GM12892 (cell line): ENCODE measurements around the gene STARD5.
"Not testable (repeated sequence)": the region's sequence is repeated elsewhere in the genome, so short reads cannot be mapped to it uniquely, and the experiment has no call there.

Experiments used
- DNase-seq: peaks from one replicate; pipeline ENCODE4 v3.0.0; 2011; ENCODE audit not compliant: insufficient read length
- FAIRE-seq: peaks from 2 replicates; lab custom pipeline; 2011; peaks lifted over from hg19 to GRCh38; lab: Jason Lieb, UNC
- POLR2A ChIP-seq: IDR thresholded peaks from 2 replicates; pipeline ENCODE4 v1.6.1; 2011; ENCODE audit warnings: low read depth, low read length, control low read depth
- POLR2AphosphoS5 ChIP-seq: IDR thresholded peaks from 2 replicates; pipeline ENCODE4 v1.6.1; 2011; ENCODE audit warnings: low read depth, low read length, control low read depth
- TAF1 ChIP-seq: IDR thresholded peaks from 2 replicates; pipeline ENCODE4 v1.6.1; 2011; ENCODE audit warnings: low read depth, mild to moderate bottlenecking, control low read depth, low read length, borderline replicate concordance

The STARD5 gene

GRCh38 chr15:81335631-81336030 lies 11.7 kb upstream of the STARD5 start:
- DNase-seq (no peak), FAIRE-seq (no peak)
- TF ChIP-seq POLR2AphosphoS5 (no peak), TAF1 (no peak), POLR2A (no peak)

GRCh38 chr15:81334768-81335435 lies 11.0 kb upstream of the STARD5 start:
- no peak for DNase-seq
- no peak for FAIRE-seq
- TF ChIP-seq TAF1 = no peak
- no peak for TF ChIP-seq POLR2A
- no peak for TF ChIP-seq POLR2AphosphoS5

GRCh38 chr15:81333363-81333762 lies 9.4 kb upstream of the STARD5 start:
- FAIRE-seq (no peak), DNase-seq (no peak)
- no peak for TF ChIP-seq POLR2AphosphoS5
- TF ChIP-seq POLR2A = no peak
- TF ChIP-seq TAF1 = no peak

- TF ChIP-seq TAF1 (no peak), POLR2A (no peak), POLR2AphosphoS5 (no peak)
- FAIRE-seq (no peak), DNase-seq (no peak)
Measured at GRCh38 chr15:81332326-81332725, 8.4 kb upstream of the STARD5 start.

GRCh38 chr15:81331600-81331999 lies 7.7 kb upstream of the STARD5 start:
- no peak for DNase-seq
- no peak for FAIRE-seq
- TF ChIP-seq TAF1 (no peak), POLR2A (no peak), POLR2AphosphoS5 (no peak)

GRCh38 chr15:81331141-81331540 lies 7.2 kb upstream of the STARD5 start:
- FAIRE-seq, DNase-seq: not testable (repeated sequence)

GRCh38 chr15:81330366-81331090 lies 6.6 kb upstream of the STARD5 start:
- no peak for FAIRE-seq

GRCh38 chr15:81329446-81329845 lies 5.5 kb upstream of the STARD5 start:
- FAIRE-seq = no peak
- no peak for TF ChIP-seq TAF1
- no peak for TF ChIP-seq POLR2A
- no peak for TF ChIP-seq POLR2AphosphoS5
- no peak for DNase-seq

More at GRCh38 chr15:81330366-81331090, 6.6 kb upstream of the STARD5 start:
- no peak for TF ChIP-seq POLR2AphosphoS5
- TF ChIP-seq POLR2A = no peak
- TF ChIP-seq TAF1 = no peak
- no peak for DNase-seq

- no peak for FAIRE-seq
- DNase-seq = no peak
- no peak for TF ChIP-seq POLR2AphosphoS5
- TF ChIP-seq TAF1 = no peak
- no peak for TF ChIP-seq POLR2A
Measured at GRCh38 chr15:81327516-81327915, 3.6 kb upstream of the STARD5 start.

GRCh38 chr15:81326466-81327212 lies 2.7 kb upstream of the STARD5 start:
- no peak for FAIRE-seq
- DNase-seq = no peak
- no peak for TF ChIP-seq POLR2A
- no peak for TF ChIP-seq POLR2AphosphoS5
- TF ChIP-seq TAF1 = no peak

- DNase-seq = no peak
- TF ChIP-seq TAF1 = no peak
- FAIRE-seq = no peak
Measured at GRCh38 chr15:81323559-81323943, 390 bp downstream of the STARD5 start.

- DNase-seq = no peak
- TF ChIP-seq POLR2A = no peak
- no peak for TF ChIP-seq POLR2AphosphoS5
- no peak for TF ChIP-seq TAF1
- no peak for FAIRE-seq
Measured at GRCh38 chr15:81322676-81323253, 1.2 kb downstream of the STARD5 start.

- no peak for FAIRE-seq
Measured at GRCh38 chr15:81321667-81322066, 2.3 kb downstream of the STARD5 start.

More at GRCh38 chr15:81321667-81322066, 2.3 kb downstream of the STARD5 start:
- TF ChIP-seq TAF1 = no peak
- no peak for TF ChIP-seq POLR2AphosphoS5
- TF ChIP-seq POLR2A = no peak
- DNase-seq = no peak
